HepG2 (cell line): Measurements from ENCODE around the gene TRNP1. TPM values are rescaled to one million over a fixed set of nuclear protein-coding genes. Genes with fewer than 3 reads are reported as not detected.

ENCODE experiments used
- BCLAF1 ChIP-seq: fragments of 450-650 bp; IDR thresholded peaks from 2 replicates; pipeline ENCODE4 v1.6.1; 2017; ENCODE audit warnings: mild to moderate bottlenecking
- CREB3 ChIP-seq: sonication (generic); formaldehyde crosslinking; IDR thresholded peaks from 2 replicates; pipeline ENCODE4 v1.5.0; 2020; ENCODE audit warnings: missing genetic modification reagents
- EEA1 ChIP-seq: sonication (generic); formaldehyde crosslinking; IDR thresholded peaks from 2 replicates; pipeline ENCODE4 v1.5.1; 2020; ENCODE audit warnings: mild to moderate bottlenecking, missing genetic modification reagents, borderline replicate concordance
- HHEX ChIP-seq: IDR thresholded peaks from 2 replicates; pipeline ENCODE4 v1.6.1; 2016; ENCODE audit warnings: control low read depth
- HOXA9 ChIP-seq: sonication (generic); formaldehyde crosslinking; IDR thresholded peaks from 2 replicates; pipeline ENCODE4 v1.8.1; 2022; ENCODE audit warnings: missing genetic modification reagents, mild to moderate bottlenecking, moderate library complexity, borderline replicate concordance
- KAT8 ChIP-seq: IDR thresholded peaks from 2 replicates; pipeline ENCODE4 v1.6.1; 2016; ENCODE audit warnings: missing genetic modification reagents, missing compliant biosample characterization
- MAF1 ChIP-seq: sonication (generic); formaldehyde crosslinking; IDR thresholded peaks from 2 replicates; pipeline ENCODE4 v1.5.0; 2020; ENCODE audit warnings: missing genetic modification reagents, borderline replicate concordance
- NFKBIZ ChIP-seq: IDR thresholded peaks from 2 replicates; pipeline ENCODE4 v1.6.1; 2018; ENCODE audit warnings: missing genetic modification reagents, missing compliant biosample characterization
- NR2F6 ChIP-seq, 2 experiments: IDR thresholded peaks; 2 replicates each; pipeline ENCODE4 v1.6.1; 2016; ENCODE audit warnings: antibody characterized with exemption in 1 of 2, mild to moderate bottlenecking in 1 of 2
- RELA ChIP-seq: sonication (generic); formaldehyde crosslinking; IDR thresholded peaks from 2 replicates; pipeline ENCODE4 v1.4.0; 2020; ENCODE audit warnings: missing genetic modification reagents
- RXRB ChIP-seq: IDR thresholded peaks from 2 replicates; pipeline ENCODE4 v1.6.1; 2016; ENCODE audit warnings: borderline replicate concordance, missing genetic modification reagents, missing compliant biosample characterization
- SP5 ChIP-seq: IDR thresholded peaks from 2 replicates; pipeline ENCODE4 v1.6.1; 2016; ENCODE audit warnings: low read depth, borderline replicate concordance
- TEAD2 ChIP-seq: sonication (generic); formaldehyde crosslinking; IDR thresholded peaks from 2 replicates; pipeline ENCODE4 v1.9.0; 2021; ENCODE audit warnings: missing genetic modification reagents
- ZNF10 ChIP-seq: sonication (generic); formaldehyde crosslinking; IDR thresholded peaks from 2 replicates; pipeline ENCODE4 v1.4.0; 2020; ENCODE audit warnings: mild to moderate bottlenecking, low read depth, missing genetic modification reagents, borderline replicate concordance
- ZNF354B ChIP-seq: sonication (generic); formaldehyde crosslinking; IDR thresholded peaks from 2 replicates; pipeline ENCODE4 v1.8.0; 2022; ENCODE audit warnings: mild to moderate bottlenecking, missing genetic modification reagents
- ZNF484 ChIP-seq: sonication (generic); formaldehyde crosslinking; IDR thresholded peaks from 2 replicates; pipeline ENCODE4 v1.5.1; 2020; ENCODE audit warnings: mild to moderate bottlenecking, low read depth, missing genetic modification reagents, borderline replicate concordance
- ZNF547 ChIP-seq: sonication (generic); formaldehyde crosslinking; IDR thresholded peaks from 2 replicates; pipeline ENCODE4 v1.5.1; 2020; ENCODE audit warnings: mild to moderate bottlenecking, missing genetic modification reagents
- ZNF598 ChIP-seq: sonication (generic); formaldehyde crosslinking; IDR thresholded peaks from 2 replicates; pipeline ENCODE4 v1.5.1; 2020; ENCODE audit warnings: mild to moderate bottlenecking, missing genetic modification reagents, borderline replicate concordance
- ZNF660 ChIP-seq: sonication (generic); formaldehyde crosslinking; IDR thresholded peaks from 2 replicates; pipeline ENCODE4 v1.5.1; 2020; ENCODE audit warnings: mild to moderate bottlenecking, low read depth, missing genetic modification reagents, borderline replicate concordance
- ZZZ3 ChIP-seq: sonication (generic); formaldehyde crosslinking; IDR thresholded peaks from 2 replicates; pipeline ENCODE4 v1.4.0; 2020; ENCODE audit warnings: missing genetic modification reagents, mild to moderate bottlenecking, borderline replicate concordance
- polyA plus RNA-seq, 8 experiments: library from polyadenylated mRNA; depleted of rRNA in 3 of 8; stranded (reverse) in 7 of 8; unstranded in 1 of 8; fragments of >200 nt; fragmentation: Illumina TruSeq in 4 of 8; extraction: Trizol in 4 of 8; gene quantifications; 2 replicates each; pipeline versions ENCODE4 v1.2.1 to v1.2.3, GENCODE V29; 2011 to 2016; ENCODE audit warnings: low read depth in 4 of 8, missing spikeins in 1 of 8, mixed read lengths in 1 of 8; ENCODE audit not compliant: insufficient read depth in 1 of 8
- total RNA-seq, 5 experiments: library from RNA; depleted of rRNA; stranded (reverse); fragments of >200 nt; fragmentation: Illumina TruSeq; extraction: Trizol; gene quantifications; 2 replicates each; pipeline ENCODE4 v1.2.3, GENCODE V29; 2016; ENCODE audit warnings: low read depth in 1 of 5
- TF ChIP-seq, protein P1 (sequence below): IDR thresholded peaks from 2 replicates; pipeline ENCODE4 v1.6.1; 2018; ENCODE audit warnings: missing genetic modification reagents, mild to moderate bottlenecking, missing compliant biosample characterization
- TF ChIP-seq, protein P2 (sequence below): sonication (generic); formaldehyde crosslinking; IDR thresholded peaks from 2 replicates; pipeline ENCODE4 v1.5.0; 2020; ENCODE audit warnings: missing genetic modification reagents
- TF ChIP-seq, protein P3 (sequence below): sonication (generic); formaldehyde crosslinking; conservative IDR thresholded peaks from 2 replicates; pipeline ENCODE4 v1.5.0; 2020; ENCODE audit warnings: missing genetic modification reagents

The TRNP1 gene
- total and polyA plus RNA-seq, 2 of the 13 experiments (the other 11 are each of a cell fraction or from before 2014, with no cell fraction given): 42.0 to 158 TPM

DNA sequence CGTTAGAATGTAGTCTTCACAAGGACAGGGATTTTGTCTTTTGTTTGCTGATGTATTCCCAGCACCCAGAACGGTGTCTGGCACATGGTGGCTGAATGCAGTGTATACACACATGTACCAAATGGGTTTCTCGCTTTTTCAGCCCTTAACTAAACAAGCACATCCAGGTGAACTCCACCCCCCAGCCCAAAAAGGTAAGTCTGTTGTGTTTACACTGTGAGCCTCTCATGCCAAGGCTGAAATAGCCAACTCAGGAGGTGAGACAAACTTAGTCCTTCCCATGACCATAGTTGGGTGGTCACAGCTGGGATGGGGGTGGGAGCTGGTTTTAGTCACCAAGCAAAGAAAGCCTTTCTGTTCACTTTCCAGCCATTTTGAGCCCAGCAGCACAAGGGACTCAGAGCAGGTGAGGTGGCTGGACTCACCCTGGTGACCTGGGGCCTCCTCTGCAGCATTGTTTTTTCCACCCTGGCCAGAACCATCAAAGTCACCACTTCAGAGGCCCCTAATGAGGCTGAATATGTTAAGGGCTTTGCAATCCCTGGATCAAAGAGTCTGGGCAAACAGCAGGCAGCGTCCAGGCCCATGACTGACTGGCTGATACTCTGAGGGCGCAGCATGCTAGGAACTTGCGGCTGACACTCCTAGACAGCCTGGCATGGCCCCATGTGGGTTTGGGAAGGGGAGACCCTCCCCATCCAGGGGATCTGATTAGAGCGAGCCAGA, 10.4 kb downstream of the TRNP1 start (continued):
- no peak for TF ChIP-seq ZNF354B (CRISPR knock-in tag)
- TF ChIP-seq, protein P1, sequence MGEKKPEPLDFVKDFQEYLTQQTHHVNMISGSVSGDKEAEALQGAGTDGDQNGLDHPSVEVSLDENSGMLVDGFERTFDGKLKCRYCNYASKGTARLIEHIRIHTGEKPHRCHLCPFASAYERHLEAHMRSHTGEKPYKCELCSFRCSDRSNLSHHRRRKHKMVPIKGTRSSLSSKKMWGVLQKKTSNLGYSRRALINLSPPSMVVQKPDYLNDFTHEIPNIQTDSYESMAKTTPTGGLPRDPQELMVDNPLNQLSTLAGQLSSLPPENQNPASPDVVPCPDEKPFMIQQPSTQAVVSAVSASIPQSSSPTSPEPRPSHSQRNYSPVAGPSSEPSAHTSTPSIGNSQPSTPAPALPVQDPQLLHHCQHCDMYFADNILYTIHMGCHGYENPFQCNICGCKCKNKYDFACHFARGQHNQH: no peak
- no peak for TF ChIP-seq SP5
- TF ChIP-seq ZNF660: no peak
- no peak for TF ChIP-seq RELA
- TF ChIP-seq KAT8: no peak
- TF ChIP-seq ZNF598 (CRISPR knock-in tag): no peak
- TF ChIP-seq TEAD2 (CRISPR knock-in tag): no peak
- peak; percentile 10; the same call in 1 of the 2 replicates for TF ChIP-seq RXRB (CRISPR knock-in tag)
- 0 out of 2 replicates have a peak, but pooled peaks have one; percentile 14 for TF ChIP-seq HHEX (CRISPR knock-in tag)
- no peak for TF ChIP-seq MAF1 (CRISPR knock-in tag)
- peak; percentile 76 for TF ChIP-seq NR2F6 (IDR thresholded peaks at IDR 0.05)
- TF ChIP-seq NR2F6 (CRISPR knock-in tag; IDR thresholded peaks at IDR 0.05): peak; percentile 67; the same call in 1 of the 2 replicates
- TF ChIP-seq ZNF484 (CRISPR knock-in tag): no peak
- no peak for TF ChIP-seq CREB3
- TF ChIP-seq HOXA9 (CRISPR knock-in tag): no peak
- TF ChIP-seq ZNF547: no peak
- TF ChIP-seq ZNF10 (CRISPR knock-in tag): no peak
- TF ChIP-seq NFKBIZ (CRISPR knock-in tag): no peak
- TF ChIP-seq, protein P2, sequence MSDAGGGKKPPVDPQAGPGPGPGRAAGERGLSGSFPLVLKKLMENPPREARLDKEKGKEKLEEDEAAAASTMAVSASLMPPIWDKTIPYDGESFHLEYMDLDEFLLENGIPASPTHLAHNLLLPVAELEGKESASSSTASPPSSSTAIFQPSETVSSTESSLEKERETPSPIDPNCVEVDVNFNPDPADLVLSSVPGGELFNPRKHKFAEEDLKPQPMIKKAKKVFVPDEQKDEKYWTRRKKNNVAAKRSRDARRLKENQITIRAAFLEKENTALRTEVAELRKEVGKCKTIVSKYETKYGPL (CRISPR knock-in tag): no peak
- TF ChIP-seq EEA1 (CRISPR knock-in tag): no peak
- TF ChIP-seq BCLAF1: no peak
- TF ChIP-seq, protein P3, sequence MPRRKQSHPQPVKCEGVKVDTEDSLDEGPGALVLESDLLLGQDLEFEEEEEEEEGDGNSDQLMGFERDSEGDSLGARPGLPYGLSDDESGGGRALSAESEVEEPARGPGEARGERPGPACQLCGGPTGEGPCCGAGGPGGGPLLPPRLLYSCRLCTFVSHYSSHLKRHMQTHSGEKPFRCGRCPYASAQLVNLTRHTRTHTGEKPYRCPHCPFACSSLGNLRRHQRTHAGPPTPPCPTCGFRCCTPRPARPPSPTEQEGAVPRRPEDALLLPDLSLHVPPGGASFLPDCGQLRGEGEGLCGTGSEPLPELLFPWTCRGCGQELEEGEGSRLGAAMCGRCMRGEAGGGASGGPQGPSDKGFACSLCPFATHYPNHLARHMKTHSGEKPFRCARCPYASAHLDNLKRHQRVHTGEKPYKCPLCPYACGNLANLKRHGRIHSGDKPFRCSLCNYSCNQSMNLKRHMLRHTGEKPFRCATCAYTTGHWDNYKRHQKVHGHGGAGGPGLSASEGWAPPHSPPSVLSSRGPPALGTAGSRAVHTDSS (CRISPR knock-in tag): no peak
- TF ChIP-seq ZZZ3 (CRISPR knock-in tag): no peak
